Mucosa of descending colon (tissue), 3 donors: ENCODE results near the gene ADARB1. TPM values are rescaled to one million over a fixed set of nuclear protein-coding genes. Genes with fewer than 3 reads are reported as not detected.

ENCODE experiments used
- ATAC-seq: fragments of 200-7000 bp; cut with Tn5 transposase; one replicate; pipeline ENCODE4 v1.9.1; 2020; ENCODE audit warnings: mild to moderate bottlenecking, moderate library complexity
- DNase-seq, 3 donors: peaks; one replicate each; pipeline ENCODE4 v3.0.0-alpha.2; 2020
- H3K36me3 ChIP-seq: fragments of 200-600 bp; one replicate; pipeline ENCODE4 v1.8.0; 2021; ENCODE audit warnings: low read depth, mild to moderate bottlenecking
- H3K4me1 ChIP-seq: fragments of 200-600 bp; one replicate; pipeline ENCODE4 v1.8.0; 2021; ENCODE audit warnings: low read depth, mild to moderate bottlenecking
- H3K4me3 ChIP-seq: fragments of 200-600 bp; one replicate; pipeline ENCODE4 v1.8.0; 2021; ENCODE audit warnings: mild to moderate bottlenecking
- H3K9me3 ChIP-seq: fragments of 200-600 bp; one replicate; pipeline ENCODE4 v1.8.0; 2021; ENCODE audit warnings: mild to moderate bottlenecking
- intact Hi-C, 2 donors: fragments of 100-400 bp; cut with DNase I in 1 of 2; cut with micrococcal nuclease in 1 of 2; formaldehyde crosslinking; loops; one replicate each; pipeline versions ENCODE4 v1.11.0 to v1.11.1; 2022; cut with DNase I, micrococcal nuclease
- total RNA-seq, 3 donors: library from RNA; stranded (reverse); fragmentation: NEBNext Ultra II Directional in 2 of 3; extraction: Animal tissue kit (Norgen Biotek cat#: 25700) in 2 of 3; gene quantifications; one replicate each; pipeline versions ENCODE4 v1.2.1 to v1.2.4, GENCODE V29; 2021 to 2023
- TF ChIP-seq, protein P1 (sequence below): fragments of 200-600 bp; IDR thresholded peaks from one replicate; pipeline ENCODE4 v1.8.0; 2022; ENCODE audit warnings: antibody characterized with exemption, mild to moderate bottlenecking
- donor health status: DM: no; HTN: no; CAD: no; lungs with moderate emphysema.
- donor health status: DM: no; HTN: no; CAD: no.
- donor health status: DM: no; HTN: yes; CAD: no.

The ADARB1 gene
- total RNA-seq, 3 donors from 2014 or later = 5.4 to 91.2 (median 8.8) TPM

DNA sequence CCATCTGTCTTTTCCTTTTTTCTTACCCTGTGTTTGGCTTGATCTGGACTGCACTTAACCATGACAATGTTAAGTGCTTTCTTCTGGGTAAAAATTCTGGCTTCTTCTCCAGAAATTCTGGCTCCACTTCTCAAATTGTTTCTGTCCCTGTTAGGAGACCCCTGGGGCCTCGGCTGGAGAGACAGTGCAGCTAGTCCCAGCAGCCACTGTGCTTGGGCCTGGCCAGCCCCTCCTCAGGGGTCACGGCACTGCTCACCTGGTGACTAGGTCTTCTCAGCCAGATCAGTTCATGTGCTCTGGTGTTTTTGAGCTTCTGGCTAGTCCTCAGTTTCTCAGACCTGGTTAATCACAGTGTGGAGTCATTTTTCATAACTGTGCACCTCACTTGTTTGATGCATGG, 72.4 kb downstream of the ADARB1 start:
- no peak overlapping the region for H3K4me3 ChIP-seq
- no peak for DNase-seq
- no peaks in the 10 kb centered on the region for H3K4me1 ChIP-seq
- ATAC-seq = no peak
- no peaks in the 10 kb centered on the region for H3K36me3 ChIP-seq
- TF ChIP-seq, protein P1, sequence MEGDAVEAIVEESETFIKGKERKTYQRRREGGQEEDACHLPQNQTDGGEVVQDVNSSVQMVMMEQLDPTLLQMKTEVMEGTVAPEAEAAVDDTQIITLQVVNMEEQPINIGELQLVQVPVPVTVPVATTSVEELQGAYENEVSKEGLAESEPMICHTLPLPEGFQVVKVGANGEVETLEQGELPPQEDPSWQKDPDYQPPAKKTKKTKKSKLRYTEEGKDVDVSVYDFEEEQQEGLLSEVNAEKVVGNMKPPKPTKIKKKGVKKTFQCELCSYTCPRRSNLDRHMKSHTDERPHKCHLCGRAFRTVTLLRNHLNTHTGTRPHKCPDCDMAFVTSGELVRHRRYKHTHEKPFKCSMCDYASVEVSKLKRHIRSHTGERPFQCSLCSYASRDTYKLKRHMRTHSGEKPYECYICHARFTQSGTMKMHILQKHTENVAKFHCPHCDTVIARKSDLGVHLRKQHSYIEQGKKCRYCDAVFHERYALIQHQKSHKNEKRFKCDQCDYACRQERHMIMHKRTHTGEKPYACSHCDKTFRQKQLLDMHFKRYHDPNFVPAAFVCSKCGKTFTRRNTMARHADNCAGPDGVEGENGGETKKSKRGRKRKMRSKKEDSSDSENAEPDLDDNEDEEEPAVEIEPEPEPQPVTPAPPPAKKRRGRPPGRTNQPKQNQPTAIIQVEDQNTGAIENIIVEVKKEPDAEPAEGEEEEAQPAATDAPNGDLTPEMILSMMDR = no peak
- no peaks in the 10 kb centered on the region for H3K9me3 ChIP-seq
- intact Hi-C loops = loop anchor here in 1 of 2 donors (10.0 kb wide), 2 partner anchors 138 to 298 kb away; partner anchors contain the start of gene POFUT2

- H3K4me3 ChIP-seq = no peak overlapping the region
- H3K9me3 ChIP-seq = no peaks in the 10 kb centered on the region
- ATAC-seq (no peak), DNase-seq (no peak)
- TF ChIP-seq, protein P1 = no peak
- no peaks in the 10 kb centered on the region for H3K36me3 ChIP-seq
- intact Hi-C loops = loop anchor here in 1 of 2 donors (10.0 kb wide), 2 partner anchors 137 to 297 kb away; partner anchors contain the start of gene POFUT2
- H3K4me1 ChIP-seq = no peaks in the 10 kb centered on the region
Observed at GRCh38 chr21:45147473-45148315, 73.3 kb downstream of the ADARB1 start.

GRCh38 chr21:45148316-45148990, 74.1 kb downstream of the ADARB1 start:
- intact Hi-C loops = loop anchor here in 1 of 2 donors (10.0 kb wide), 2 partner anchors 136 to 296 kb away; partner anchors contain the start of gene POFUT2
- H3K9me3 ChIP-seq = no peaks in the 10 kb centered on the region
- H3K4me3 ChIP-seq = no peak overlapping the region
- ATAC-seq (no peak), DNase-seq (no peak)
- H3K4me1 ChIP-seq = no peaks in the 10 kb centered on the region
- no peaks in the 10 kb centered on the region for H3K36me3 ChIP-seq
- TF ChIP-seq, protein P1 = no peak

DNA sequence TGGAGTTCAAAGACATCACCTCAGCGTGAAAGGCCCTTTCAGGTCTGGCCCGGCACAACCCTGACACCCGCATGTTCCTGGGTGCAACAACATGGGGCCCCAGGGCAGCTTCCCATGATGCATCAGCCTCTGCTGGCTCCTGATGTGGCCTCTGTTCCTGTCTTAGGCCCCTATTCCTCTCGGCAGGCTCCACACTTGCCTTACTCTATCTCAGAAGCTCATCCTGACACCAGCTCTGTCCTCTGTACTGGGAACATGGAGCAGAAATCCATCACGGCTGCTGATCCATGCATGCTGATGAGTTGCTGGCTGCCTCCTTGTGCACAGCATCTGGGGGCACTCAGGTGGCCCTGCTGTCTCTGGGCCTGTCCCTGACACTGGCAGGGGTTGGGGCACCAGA, 74.6 kb downstream of the ADARB1 start:
- Histone ChIP-seq H3K4me3 (no peak overlapping the region), H3K36me3 (no peaks in the 10 kb centered on the region), H3K4me1 (no peaks in the 10 kb centered on the region), H3K9me3 (no peaks in the 10 kb centered on the region)
- intact Hi-C loops = loop anchor here in 1 of 2 donors (10.0 kb wide), 2 partner anchors 136 to 296 kb away; partner anchors contain the start of gene POFUT2
- no peak for ATAC-seq
- DNase-seq = no peak
- TF ChIP-seq, protein P1 = no peak

DNA sequence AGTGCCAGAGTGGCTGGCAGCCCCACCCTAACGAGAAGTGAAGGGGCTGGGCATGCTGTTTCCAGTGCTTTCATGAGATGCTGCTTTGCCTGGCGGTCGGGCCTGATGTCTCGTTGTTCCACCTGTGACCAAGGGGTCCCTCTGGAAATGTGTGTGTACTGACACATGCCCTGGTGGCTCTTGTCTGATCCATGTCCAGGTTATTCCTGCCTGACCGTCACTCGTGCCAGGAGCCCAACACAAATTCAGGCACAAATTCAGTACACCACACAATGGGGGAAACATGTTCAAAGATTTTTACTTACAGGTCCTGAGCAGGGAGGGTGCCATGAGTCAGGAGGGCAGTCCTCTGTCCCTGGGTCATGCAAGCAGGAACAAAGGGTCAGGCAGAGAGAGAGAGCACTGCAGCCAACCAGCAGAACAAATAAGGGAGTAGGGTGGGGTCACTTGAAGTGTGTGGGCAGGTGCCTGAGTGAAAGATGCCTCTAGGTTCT, 76.3 kb downstream of the ADARB1 start:
- no peak for DNase-seq

More for the DNA sequence above, 76.3 kb downstream of the ADARB1 start:
- H3K36me3 ChIP-seq = no peaks in the 10 kb centered on the region
- H3K9me3 ChIP-seq = no peaks in the 10 kb centered on the region
- no peaks in the 10 kb centered on the region for H3K4me1 ChIP-seq
- H3K4me3 ChIP-seq = no peak overlapping the region
- intact Hi-C loops = no loop called here
- TF ChIP-seq, protein P1 = no peak
- peak; percentile 27 for ATAC-seq
